ENCODE measurements around the gene CCDC102A. TPM values are rescaled to one million over a fixed set of nuclear protein-coding genes. Genes with fewer than 3 reads are reported as not detected.

The CCDC102A gene
- total and polyA plus RNA-seq, 9 of the 15 experiments (the other 6 are each of a cell fraction or from before 2014, with no cell fraction given), result 0.03 to 4.9 (median 1.4) TPM

DNA sequence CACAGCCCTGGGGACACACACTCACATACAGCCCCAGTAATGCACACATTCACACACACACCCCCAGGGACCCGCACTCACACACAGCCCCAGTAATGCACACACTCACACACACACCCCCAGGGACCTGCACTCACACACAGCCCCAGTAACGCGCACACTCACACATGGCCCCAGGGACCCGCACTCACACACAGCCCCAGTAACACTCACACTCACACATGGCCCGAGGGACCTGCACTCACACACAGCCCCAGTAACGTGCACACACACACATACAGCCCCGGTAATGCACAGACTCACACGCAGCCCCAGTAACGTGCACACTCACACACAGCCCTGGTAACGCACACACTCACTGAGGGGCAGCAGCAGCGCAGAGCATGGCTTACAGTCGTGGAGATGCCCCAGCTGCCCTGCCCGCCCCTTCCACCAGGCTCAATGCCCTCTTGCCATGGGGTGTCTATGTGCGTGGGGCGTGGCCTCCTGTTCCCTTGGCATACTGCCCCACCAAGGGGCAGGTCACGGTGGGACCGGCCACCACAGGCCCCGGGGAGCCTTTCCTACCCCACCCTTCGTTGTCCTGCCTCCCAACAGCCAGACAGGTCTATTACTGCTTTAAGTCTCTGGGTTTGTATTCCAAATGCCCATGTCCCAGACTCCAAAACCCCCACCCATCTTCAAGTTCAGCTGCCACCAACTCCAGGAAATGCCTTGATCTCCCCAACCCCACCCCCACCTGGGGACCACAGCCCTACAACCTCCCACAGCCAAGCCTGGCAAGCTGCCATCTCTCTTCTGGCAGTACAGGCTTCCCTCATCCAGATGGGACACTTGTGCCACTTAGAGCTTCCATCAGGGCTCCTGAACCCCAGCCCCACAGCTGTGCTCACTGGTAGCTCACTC, 2.7 kb downstream of the CCDC102A start:
- peak overlapping the region in 1 of 2 experiments; percentile 42; a peak in 2 of 4 replicates for H3K9ac ChIP-seq (ENCODE audit: insufficient read depth in 1 of 2, low read depth in 2 of 2, low read length in 2 of 2)
- in situ Hi-C loops (cut with MboI), result no loop called here
- no peak overlapping the region for H3K27ac ChIP-seq (ENCODE audit: extremely low read depth, low read depth, low read length)
- no peaks in the 10 kb centered on the region for H3K36me3 ChIP-seq (ENCODE audit: control insufficient read depth, insufficient read depth, low read length)
- BruUV-seq (replicated peaks), result TSS peak; percentile 34
- no peak overlapping the region for H3K4me2 ChIP-seq (ENCODE audit: insufficient read depth, low read length)
- no peaks in the 10 kb centered on the region; a peak in 1 of 5 replicates for H3K27me3 ChIP-seq (ENCODE audit: control insufficient read depth in 2 of 2, insufficient read depth in 2 of 2, low read length in 2 of 2)
- 61% methylated on average over 15 of the region's 19 CpGs for WGBS (ENCODE audit: insufficient coverage, low coverage, missing lambda C conversion rate)
- POLR2A ChIA-PET, result no interaction called here
- no peak for ATAC-seq
- H3K4me3 ChIP-seq, result no peak overlapping the region
- intact Hi-C loops (cut with micrococcal nuclease), result no loop called here
- no peak overlapping the region for H2AFZ ChIP-seq (ENCODE audit: low read depth, low read length)
- no peaks in the 10 kb centered on the region for H4K20me1 ChIP-seq (replicated peaks; ENCODE audit: control insufficient read depth, insufficient read depth, low read length)
- peaks cover 34 to 59% of the 10 kb centered on the region in 2 experiments for H3K4me1 ChIP-seq (replicated peaks in 1 of 2; ENCODE audit: control insufficient read depth in 2 of 2, insufficient read depth in 2 of 2, low read length in 2 of 2)
- H3K9me1 ChIP-seq (ENCODE audit: control insufficient read depth, insufficient read depth, low read length), result no peaks in the 10 kb centered on the region
- no peak for FAIRE-seq
- CTCF ChIA-PET (ENCODE audit: low intra/inter-chr PET ratio), result no interaction called here
- no peaks in the 10 kb centered on the region for H3K79me2 ChIP-seq (ENCODE audit: control insufficient read depth, insufficient read depth, low read length)
- peak in 1 of 4 experiments; percentile 6 for DNase-seq (ENCODE audit: extremely low read depth in 1 of 4, low spot score in 3 of 4)
- peak; percentile 86 for TF ChIP-seq NFIC (IDR thresholded peaks at IDR 0.05)
- no peak for TF ChIP-seq RAD21 (CRISPR knock-in tag; conservative IDR thresholded peaks at IDR 0.05 in 1 of 2, IDR thresholded peaks at IDR 0.05 in 1 of 2)
- TF ChIP-seq, protein P1, sequence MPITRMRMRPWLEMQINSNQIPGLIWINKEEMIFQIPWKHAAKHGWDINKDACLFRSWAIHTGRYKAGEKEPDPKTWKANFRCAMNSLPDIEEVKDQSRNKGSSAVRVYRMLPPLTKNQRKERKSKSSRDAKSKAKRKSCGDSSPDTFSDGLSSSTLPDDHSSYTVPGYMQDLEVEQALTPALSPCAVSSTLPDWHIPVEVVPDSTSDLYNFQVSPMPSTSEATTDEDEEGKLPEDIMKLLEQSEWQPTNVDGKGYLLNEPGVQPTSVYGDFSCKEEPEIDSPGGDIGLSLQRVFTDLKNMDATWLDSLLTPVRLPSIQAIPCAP (CRISPR knock-in tag; IDR thresholded peaks at IDR 0.05; ENCODE audit: borderline replicate concordance), result no peak
- TF ChIP-seq, protein P2, sequence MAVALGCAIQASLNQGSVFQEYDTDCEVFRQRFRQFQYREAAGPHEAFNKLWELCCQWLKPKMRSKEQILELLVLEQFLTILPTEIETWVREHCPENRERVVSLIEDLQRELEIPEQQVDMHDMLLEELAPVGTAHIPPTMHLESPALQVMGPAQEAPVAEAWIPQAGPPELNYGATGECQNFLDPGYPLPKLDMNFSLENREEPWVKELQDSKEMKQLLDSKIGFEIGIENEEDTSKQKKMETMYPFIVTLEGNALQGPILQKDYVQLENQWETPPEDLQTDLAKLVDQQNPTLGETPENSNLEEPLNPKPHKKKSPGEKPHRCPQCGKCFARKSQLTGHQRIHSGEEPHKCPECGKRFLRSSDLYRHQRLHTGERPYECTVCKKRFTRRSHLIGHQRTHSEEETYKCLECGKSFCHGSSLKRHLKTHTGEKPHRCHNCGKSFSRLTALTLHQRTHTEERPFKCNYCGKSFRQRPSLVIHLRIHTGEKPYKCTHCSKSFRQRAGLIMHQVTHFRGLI (CRISPR knock-in tag; IDR thresholded peaks at IDR 0.05), result no peak
- no peaks in the 10 kb centered on the region for H3K9me3 ChIP-seq (replicated peaks; ENCODE audit: control insufficient read depth, insufficient read depth, low read depth, low read length)

All from K562 (cell line).